Panc1 (cell line): ENCODE results near the gene SLC9C1. TPM values are rescaled to one million over a fixed set of nuclear protein-coding genes. Genes with fewer than 3 reads are reported as not detected.

Source experiments
- ATAC-seq: fragments of 200-7000 bp; cut with Tn5 transposase; 2 replicates; pipeline ENCODE4 v1.9.1; 2020; ENCODE audit warnings: mild to moderate bottlenecking, moderate library complexity
- BruUV-seq: library from RNA; stranded (reverse); fragments of 400-500 nt; replicated peaks from 2 replicates; lab custom pipeline; 2021; lab: Mats Ljungman, UMichigan
- CTCF ChIA-PET: fragments of 300-600 bp; sonication (Branson Sonifier 250); formaldehyde crosslinking; loops from one replicate; lab custom pipeline; 2022; ENCODE audit warnings: antibody characterized with exemption; lab: Charles Lee
- POLR2A ChIA-PET: fragments of 300-600 bp; sonication (Branson Sonifier 250); formaldehyde crosslinking; loops from one replicate; lab custom pipeline; 2022; ENCODE audit warnings: antibody characterized with exemption; lab: Charles Lee
- DNase-seq: peaks from one replicate; pipeline ENCODE4 v3.0.0-alpha.2; 2010; ENCODE audit warnings: low read depth, low spot score
- H3K27ac ChIP-seq: 2 replicates; pipeline ENCODE4 v1.5.1; 2011; ENCODE audit warnings: mild to moderate bottlenecking, low read length, inconsistent platforms
- H3K27me3 ChIP-seq: fragments of 200-500 bp; sonication (Bioruptor generic); 2 replicates; pipeline ENCODE4 v1.6.0; 2014; ENCODE audit warnings: low read length, inconsistent platforms; ENCODE audit not compliant: control insufficient read depth, insufficient read depth
- H3K36me3 ChIP-seq: fragments of 200-500 bp; sonication (Bioruptor generic); 2 replicates; pipeline ENCODE4 v1.5.1; 2014; ENCODE audit warnings: inconsistent platforms, mild to moderate bottlenecking, low read length, moderate library complexity; ENCODE audit not compliant: control insufficient read depth, insufficient read depth
- H3K4me1 ChIP-seq: 2 replicates; pipeline ENCODE4 v1.5.1; 2011; ENCODE audit warnings: inconsistent platforms, mild to moderate bottlenecking, low read length, moderate library complexity; ENCODE audit not compliant: control insufficient read depth, insufficient read depth
- H3K4me3 ChIP-seq, 2 experiments: 2 replicates each; pipeline ENCODE4 v1.5.1; 2011 to 2012; ENCODE audit warnings: low read depth in 2 of 2, low read length in 2 of 2, mild to moderate bottlenecking in 2 of 2, inconsistent platforms in 1 of 2, moderate library complexity in 1 of 2
- H3K9me3 ChIP-seq: fragments of 200-500 bp; sonication (Bioruptor generic); 2 replicates; pipeline ENCODE4 v1.5.1; 2014; ENCODE audit warnings: low read depth, mild to moderate bottlenecking, inconsistent platforms, low read length, moderate library complexity; ENCODE audit not compliant: control insufficient read depth, insufficient read depth
- POLR2AphosphoS5 ChIP-seq: IDR thresholded peaks from 2 replicates; pipeline ENCODE4 v1.6.1; 2012; ENCODE audit warnings: mild to moderate bottlenecking, low read depth, low read length, moderate library complexity
- SIN3A ChIP-seq: IDR thresholded peaks from 2 replicates; pipeline ENCODE4 v1.6.1; 2012; ENCODE audit warnings: low read depth, mild to moderate bottlenecking, low read length, moderate library complexity, borderline replicate concordance; ENCODE audit not compliant: insufficient read depth
- TCF7L2 ChIP-seq: IDR thresholded peaks from 2 replicates; pipeline ENCODE4 v1.6.1; 2011; ENCODE audit warnings: mild to moderate bottlenecking, low read depth, low read length, inconsistent platforms
- in situ Hi-C: cut with HindIII; loops from 2 replicates; pipeline ENCODE4 v1.10.0; 2016; ENCODE audit warnings: low sequenced_read_pairs, low pct_unique_long_range_greater_than_20kb
- intact Hi-C: fragments of 100-400 bp; cut with micrococcal nuclease; formaldehyde crosslinking; loops from one replicate; pipeline ENCODE4 v1.10.0; 2022; ENCODE audit not compliant: unreplicated experiment
- total RNA-seq: library from RNA; stranded (reverse); gene quantifications from one replicate; pipeline ENCODE4 v1.2.1, GENCODE V29; 2021; ENCODE audit not compliant: unreplicated experiment
- TF ChIP-seq, protein P1 (sequence below), 2 experiments: IDR thresholded peaks; 2 replicates each; pipeline ENCODE4 v1.6.1; 2011 to 2012; ENCODE audit warnings: low read depth in 2 of 2, control low read depth in 1 of 2, low read length in 1 of 2, mild to moderate bottlenecking in 1 of 2, moderate library complexity in 1 of 2; ENCODE audit not compliant: insufficient read depth in 1 of 2
- TF ChIP-seq, protein P2 (sequence below): fragments of 450-650 bp; IDR thresholded peaks from 2 replicates; pipeline ENCODE4 v1.5.1; 2017; ENCODE audit warnings: mild to moderate bottlenecking

Gene SLC9C1
- total RNA-seq, 1 experiment from 2014 or later, result not detected

- ChIA-PET POLR2A (no interaction called here), CTCF (no interaction called here)
- in situ Hi-C loops, result no loop called here
Measured at GRCh38 chr3:112114576-112115160, 179.3 kb downstream of the SLC9C1 start.

GRCh38 chr3:112111785-112112402 lies 182.1 kb downstream of the SLC9C1 start:
- BruUV-seq, result no TSS peak

More at GRCh38 chr3:112114576-112115160, 179.3 kb downstream of the SLC9C1 start:
- ATAC-seq (no peak), DNase-seq (no peak)
- H3K36me3 ChIP-seq, result no peaks in the 10 kb centered on the region
- H3K4me1 ChIP-seq, result no peaks in the 10 kb centered on the region
- no TSS peak for BruUV-seq
- no peaks in the 10 kb centered on the region for H3K27me3 ChIP-seq
- TF ChIP-seq, protein P1, sequence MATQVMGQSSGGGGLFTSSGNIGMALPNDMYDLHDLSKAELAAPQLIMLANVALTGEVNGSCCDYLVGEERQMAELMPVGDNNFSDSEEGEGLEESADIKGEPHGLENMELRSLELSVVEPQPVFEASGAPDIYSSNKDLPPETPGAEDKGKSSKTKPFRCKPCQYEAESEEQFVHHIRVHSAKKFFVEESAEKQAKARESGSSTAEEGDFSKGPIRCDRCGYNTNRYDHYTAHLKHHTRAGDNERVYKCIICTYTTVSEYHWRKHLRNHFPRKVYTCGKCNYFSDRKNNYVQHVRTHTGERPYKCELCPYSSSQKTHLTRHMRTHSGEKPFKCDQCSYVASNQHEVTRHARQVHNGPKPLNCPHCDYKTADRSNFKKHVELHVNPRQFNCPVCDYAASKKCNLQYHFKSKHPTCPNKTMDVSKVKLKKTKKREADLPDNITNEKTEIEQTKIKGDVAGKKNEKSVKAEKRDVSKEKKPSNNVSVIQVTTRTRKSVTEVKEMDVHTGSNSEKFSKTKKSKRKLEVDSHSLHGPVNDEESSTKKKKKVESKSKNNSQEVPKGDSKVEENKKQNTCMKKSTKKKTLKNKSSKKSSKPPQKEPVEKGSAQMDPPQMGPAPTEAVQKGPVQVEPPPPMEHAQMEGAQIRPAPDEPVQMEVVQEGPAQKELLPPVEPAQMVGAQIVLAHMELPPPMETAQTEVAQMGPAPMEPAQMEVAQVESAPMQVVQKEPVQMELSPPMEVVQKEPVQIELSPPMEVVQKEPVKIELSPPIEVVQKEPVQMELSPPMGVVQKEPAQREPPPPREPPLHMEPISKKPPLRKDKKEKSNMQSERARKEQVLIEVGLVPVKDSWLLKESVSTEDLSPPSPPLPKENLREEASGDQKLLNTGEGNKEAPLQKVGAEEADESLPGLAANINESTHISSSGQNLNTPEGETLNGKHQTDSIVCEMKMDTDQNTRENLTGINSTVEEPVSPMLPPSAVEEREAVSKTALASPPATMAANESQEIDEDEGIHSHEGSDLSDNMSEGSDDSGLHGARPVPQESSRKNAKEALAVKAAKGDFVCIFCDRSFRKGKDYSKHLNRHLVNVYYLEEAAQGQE (IDR thresholded peaks at IDR 0.05; ENCODE audit: insufficient read depth in 1 of 2, low read depth in 2 of 2, low read length in 1 of 2), result no peak
- no peak for TF ChIP-seq TCF7L2
- no peak for TF ChIP-seq SIN3A
- no peak for TF ChIP-seq POLR2AphosphoS5
- TF ChIP-seq, protein P2, sequence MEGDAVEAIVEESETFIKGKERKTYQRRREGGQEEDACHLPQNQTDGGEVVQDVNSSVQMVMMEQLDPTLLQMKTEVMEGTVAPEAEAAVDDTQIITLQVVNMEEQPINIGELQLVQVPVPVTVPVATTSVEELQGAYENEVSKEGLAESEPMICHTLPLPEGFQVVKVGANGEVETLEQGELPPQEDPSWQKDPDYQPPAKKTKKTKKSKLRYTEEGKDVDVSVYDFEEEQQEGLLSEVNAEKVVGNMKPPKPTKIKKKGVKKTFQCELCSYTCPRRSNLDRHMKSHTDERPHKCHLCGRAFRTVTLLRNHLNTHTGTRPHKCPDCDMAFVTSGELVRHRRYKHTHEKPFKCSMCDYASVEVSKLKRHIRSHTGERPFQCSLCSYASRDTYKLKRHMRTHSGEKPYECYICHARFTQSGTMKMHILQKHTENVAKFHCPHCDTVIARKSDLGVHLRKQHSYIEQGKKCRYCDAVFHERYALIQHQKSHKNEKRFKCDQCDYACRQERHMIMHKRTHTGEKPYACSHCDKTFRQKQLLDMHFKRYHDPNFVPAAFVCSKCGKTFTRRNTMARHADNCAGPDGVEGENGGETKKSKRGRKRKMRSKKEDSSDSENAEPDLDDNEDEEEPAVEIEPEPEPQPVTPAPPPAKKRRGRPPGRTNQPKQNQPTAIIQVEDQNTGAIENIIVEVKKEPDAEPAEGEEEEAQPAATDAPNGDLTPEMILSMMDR, result no peak
- intact Hi-C loops, result no loop called here
- H3K4me3 ChIP-seq, result no peak overlapping the region
- H3K9me3 ChIP-seq, result no peaks in the 10 kb centered on the region
- H3K27ac ChIP-seq, result no peak overlapping the region

More at GRCh38 chr3:112111785-112112402, 182.1 kb downstream of the SLC9C1 start:
- Histone ChIP-seq H3K4me3 (no peak overlapping the region), H3K4me1 (no peaks in the 10 kb centered on the region), H3K27me3 (no peaks in the 10 kb centered on the region), H3K27ac (no peak overlapping the region), H3K9me3 (no peaks in the 10 kb centered on the region), H3K36me3 (no peaks in the 10 kb centered on the region)
- ATAC-seq (peak; percentile 94), DNase-seq (peak; percentile 46)
- in situ Hi-C loops, result no loop called here
- ChIA-PET CTCF (interaction anchor here (0.6 to 1.1 kb wide), 6 partner anchors 14 to 431 kb away, joined by 3 to 4 read pairs (median 4); partner anchors contain the start of gene GCSAM), POLR2A (no interaction called here)
- intact Hi-C loops, result no loop called here
- TF ChIP-seq SIN3A, result no peak
- TF ChIP-seq TCF7L2, result no peak
- TF ChIP-seq, protein P1 (IDR thresholded peaks at IDR 0.05; ENCODE audit: insufficient read depth in 1 of 2, low read depth in 2 of 2, low read length in 1 of 2), result no peak
- TF ChIP-seq POLR2AphosphoS5, result no peak
- TF ChIP-seq, protein P2, result peak; percentile 86
